GM18867 (cell line): ENCODE results near the gene GBP6.
"Not testable (repeated sequence)": the region's sequence is repeated elsewhere in the genome, so short reads cannot be mapped to it uniquely, and the experiment has no call there.

Experiments used
- ATAC-seq: cut with Tn5 transposase; IDR thresholded peaks from one replicate; pipeline ENCODE4 v1.9.1; 2021; ENCODE audit warnings: mild to moderate bottlenecking, moderate library complexity; ENCODE audit not compliant: unreplicated experiment

GBP6 gene

DNA sequence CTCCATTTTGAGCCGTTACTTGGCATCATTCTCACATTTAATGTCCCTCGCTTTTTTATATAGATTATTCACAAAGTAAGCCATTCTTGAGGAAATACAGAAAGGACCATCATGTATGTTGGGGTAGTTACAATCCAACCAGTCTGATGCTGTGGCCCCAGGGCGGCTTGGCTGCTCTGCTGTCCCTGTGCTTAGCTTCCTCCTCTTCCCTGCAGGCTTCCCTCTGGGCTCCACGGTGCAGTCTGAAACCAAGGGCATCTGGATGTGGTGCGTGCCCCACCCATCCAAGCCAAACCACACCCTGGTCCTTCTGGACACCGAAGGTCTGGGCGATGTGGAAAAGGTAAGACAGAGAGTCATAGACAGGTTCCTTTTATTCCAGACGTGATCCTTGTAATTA is 5.5 kb downstream of the GBP6 start:
- ATAC-seq, result no peak

DNA sequence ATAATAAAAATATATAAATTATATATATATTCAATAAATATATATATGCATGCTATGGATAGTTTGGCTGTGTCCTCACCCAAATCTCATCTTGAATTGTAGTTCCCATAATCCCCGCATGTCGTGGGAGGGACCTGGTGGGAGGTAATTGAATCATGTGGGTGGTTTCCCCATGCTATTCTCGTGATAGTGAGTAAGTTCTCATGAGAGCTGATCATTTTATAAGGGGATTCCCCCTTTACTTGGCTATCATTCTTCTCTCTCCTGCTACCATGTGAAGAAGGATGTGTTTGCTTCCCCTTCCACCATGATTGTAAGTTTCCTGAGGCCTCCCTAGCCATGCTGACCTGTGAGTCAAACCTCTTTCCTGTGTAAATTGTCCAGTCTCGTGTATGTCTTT is 10.0 kb downstream of the GBP6 start:
- not testable (repeated sequence) for ATAC-seq

- no peak for ATAC-seq
Observed at GRCh38 chr1:89378001-89378400, 14.1 kb downstream of the GBP6 start.

- ATAC-seq, result no peak
Observed at GRCh38 chr1:89381618-89382017, 17.8 kb downstream of the GBP6 start.

DNA sequence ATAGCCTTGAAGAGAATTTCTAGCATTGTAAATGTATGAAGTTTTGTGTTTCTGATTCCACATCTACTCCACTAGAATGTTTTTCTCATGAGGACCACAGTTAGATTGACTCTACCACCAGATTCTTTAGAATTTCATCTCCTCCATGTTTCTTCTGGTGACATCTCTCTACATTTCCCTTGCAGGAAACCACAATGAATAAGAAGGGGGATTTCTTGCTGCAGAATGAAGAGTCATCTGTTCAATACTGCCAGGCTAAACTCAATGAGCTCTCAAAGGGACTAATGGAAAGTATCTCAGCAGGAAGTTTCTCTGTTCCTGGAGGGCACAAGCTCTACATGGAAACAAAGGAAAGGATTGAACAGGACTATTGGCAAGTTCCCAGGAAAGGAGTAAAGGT is 18.6 kb downstream of the GBP6 start:
- no peak for ATAC-seq

DNA sequence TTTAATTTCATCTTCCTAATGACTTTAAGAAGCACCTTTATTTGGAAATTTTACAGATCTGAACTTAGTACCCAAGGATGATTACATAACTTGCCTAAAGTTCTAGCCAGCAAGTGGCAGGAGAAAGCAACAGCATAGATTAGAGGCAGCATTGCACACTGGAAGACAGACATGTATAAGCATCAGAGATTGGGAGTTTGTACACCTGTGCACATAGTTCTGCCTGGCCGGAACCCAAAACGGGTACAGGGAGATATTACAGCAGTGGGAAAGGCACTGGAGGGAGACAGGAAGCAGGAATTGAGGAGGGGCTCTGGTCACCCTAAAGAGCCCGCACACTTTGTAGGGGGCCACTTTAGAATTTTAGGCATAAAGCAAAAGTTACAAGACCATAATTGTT is 19.3 kb downstream of the GBP6 start:
- no peak for ATAC-seq

- no peak for ATAC-seq
Observed at GRCh38 chr1:89390707-89391106, 26.8 kb downstream of the GBP6 start.

DNA sequence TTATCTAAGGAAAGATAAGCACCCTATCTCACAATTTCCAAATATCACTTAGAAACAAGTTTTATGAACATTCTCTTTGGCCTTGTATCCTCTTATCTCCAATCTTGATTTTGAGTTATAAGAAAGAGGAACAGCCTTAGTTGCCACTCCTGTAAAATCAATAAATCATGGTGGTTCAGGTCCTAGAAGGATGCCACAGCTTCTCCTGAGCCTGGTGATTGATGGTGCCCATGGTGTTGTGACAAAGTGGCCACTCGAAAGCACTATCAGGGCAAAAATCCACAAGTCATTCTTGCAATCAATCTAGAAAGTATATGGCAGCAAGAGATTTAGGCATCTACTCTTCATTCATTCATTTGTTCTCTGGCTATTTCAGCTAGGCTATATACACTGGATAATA is 27.8 kb downstream of the GBP6 start:
- ATAC-seq, result no peak

DNA sequence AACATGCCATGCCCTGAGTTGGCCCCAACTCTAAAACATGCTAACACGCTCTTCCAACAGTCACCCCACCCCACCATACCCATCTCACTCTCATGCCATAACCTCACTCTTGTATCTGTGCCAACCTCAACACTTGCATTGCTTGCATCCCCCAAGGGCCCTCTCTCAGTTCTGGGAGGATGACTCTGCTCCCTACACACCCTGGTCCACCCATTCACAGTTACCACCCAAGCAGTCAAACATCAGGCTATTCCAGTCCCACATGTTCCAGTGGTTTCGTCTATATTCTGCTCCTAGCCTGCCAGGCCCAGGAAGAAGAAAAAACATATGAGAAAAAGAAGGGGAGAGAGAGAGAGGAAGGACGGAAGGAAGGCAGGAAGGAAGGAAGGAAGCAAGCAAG is 31.0 kb downstream of the GBP6 start:
- ATAC-seq, result no peak

- no peak for ATAC-seq
Observed at GRCh38 chr1:89396902-89397301, 33.0 kb downstream of the GBP6 start.

DNA sequence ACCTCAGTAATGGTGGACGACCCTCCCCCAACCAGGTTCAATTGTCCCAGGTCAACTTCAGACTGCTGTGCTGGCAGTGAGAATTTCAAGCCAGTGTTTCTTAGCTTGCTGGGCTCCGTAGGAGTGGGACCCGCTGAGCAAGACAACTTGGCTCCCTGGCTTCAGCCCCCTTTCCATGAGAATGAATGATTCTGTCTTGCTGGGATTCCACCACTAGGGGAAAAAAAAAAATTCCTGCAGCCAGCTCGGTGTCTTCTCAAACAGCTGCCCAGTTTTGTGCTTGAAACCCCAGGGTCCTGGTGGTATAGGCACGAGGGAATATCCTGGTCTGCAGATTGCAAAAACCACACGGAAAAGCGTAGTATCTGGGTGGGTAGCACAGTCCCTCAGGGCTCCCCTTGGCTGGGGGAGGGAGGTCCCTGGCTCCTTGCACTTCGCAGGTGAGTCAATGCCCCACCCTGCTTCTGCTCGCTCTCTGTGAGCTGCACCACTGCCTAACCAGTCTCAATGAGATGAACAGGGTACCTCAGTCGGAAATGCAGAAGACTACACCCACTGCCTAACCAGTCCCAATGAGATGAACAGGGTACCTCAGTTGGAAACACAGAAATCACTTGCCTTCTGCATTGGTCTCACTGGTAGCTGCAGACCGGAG is 41.5 kb downstream of the GBP6 start:
- ATAC-seq, result no peak

DNA sequence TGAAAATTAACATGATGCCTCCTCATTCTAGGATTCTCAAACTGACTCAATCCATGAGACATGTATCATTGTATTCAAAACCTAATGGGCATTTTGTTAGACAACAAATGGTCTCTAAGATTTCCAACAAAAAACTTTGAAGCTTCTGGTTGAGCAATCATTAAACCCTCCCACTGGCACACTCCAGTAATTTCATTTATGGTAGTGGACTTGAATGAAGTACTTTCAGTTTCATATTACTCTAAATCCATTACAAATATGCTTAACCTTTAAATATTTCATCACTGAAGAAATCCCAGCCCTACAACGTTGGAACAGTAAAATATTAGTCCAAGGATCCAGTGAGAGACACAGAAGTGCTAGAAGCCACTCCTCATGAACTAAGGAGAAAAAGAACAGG is 43.5 kb downstream of the GBP6 start:
- ATAC-seq, result no peak

DNA sequence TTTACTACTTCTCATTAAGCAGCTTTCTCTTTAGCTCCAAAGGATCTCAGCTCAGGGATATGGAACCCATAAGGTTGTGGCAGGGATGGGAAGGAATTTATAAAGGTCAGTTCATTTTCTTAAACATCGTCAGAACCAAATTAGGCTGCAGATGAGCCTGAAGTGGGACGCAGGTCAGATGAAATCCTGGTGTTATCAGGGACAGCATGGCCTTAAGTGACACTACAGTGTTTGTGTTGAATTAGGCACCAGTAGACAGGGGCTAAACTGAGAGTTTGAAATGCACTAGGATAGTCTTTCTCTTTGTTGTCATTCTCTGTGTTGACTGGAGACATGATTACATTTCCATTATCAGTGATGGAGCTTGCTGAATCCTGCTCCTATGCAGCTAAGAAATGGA is 43.9 kb downstream of the GBP6 start:
- ATAC-seq, result not testable (repeated sequence)

GRCh38 chr1:89425056-89425455 is 61.2 kb downstream of the GBP6 start:
- ATAC-seq, result no peak

DNA sequence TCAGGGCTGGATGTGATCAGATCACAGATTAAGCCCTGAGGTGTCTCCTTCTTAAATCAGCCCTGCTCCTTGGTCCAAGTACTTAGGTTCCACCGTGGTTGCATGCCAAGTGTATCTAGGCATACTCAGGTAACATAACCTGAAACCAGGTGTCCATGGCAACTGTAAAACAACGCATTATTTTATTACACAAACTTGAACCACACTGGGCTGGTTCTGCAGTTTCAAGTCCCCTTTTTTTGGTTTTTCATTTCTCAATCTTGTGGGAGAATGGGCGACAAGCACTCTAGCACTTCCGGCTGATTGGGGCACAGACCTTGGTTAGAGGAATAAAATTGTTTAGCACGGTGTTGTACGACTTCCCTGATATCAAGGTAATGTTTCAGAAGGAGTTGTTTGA is 65.2 kb downstream of the GBP6 start:
- peak; percentile 51 for ATAC-seq

- not testable (repeated sequence) for ATAC-seq
Observed at GRCh38 chr1:89429681-89430080, 65.8 kb downstream of the GBP6 start.

- ATAC-seq, result no peak
Observed at GRCh38 chr1:89433421-89433820, 69.6 kb downstream of the GBP6 start.

- ATAC-seq, result not testable (repeated sequence)
Observed at GRCh38 chr1:89434058-89434780, 70.4 kb downstream of the GBP6 start.
